HEK293 (cell line): ENCODE measurements around the gene ZFP91.
"Not testable (repeated sequence)": the region's sequence is repeated elsewhere in the genome, so short reads cannot be mapped to it uniquely, and the experiment has no call there.

Source experiments
- CTCF ChIA-PET: fragments of 350-600 bp; formaldehyde crosslinking; extraction: SDS; loops from one replicate; lab custom pipeline; 2021; ENCODE audit warnings: antibody characterized with exemption; lab: Yijun Ruan, JAX
- POLR2A ChIA-PET: fragments of 300-600 bp; formaldehyde crosslinking; extraction: SDS; loops from one replicate; lab custom pipeline; 2020; ENCODE audit warnings: antibody characterized with exemption, inconsistent platforms; lab: Yijun Ruan, JAX
- H3K27ac ChIP-seq: fragments of 200-500 bp; sonication (Bioruptor generic); 2 replicates; pipeline ENCODE4 v1.5.1; 2014; ENCODE audit warnings: low read depth, low read length, control low read depth, inconsistent platforms; ENCODE audit errors: extremely low read depth
- H3K36me3 ChIP-seq, 2 experiments: fragments of 200-500 bp in 1 of 2; sonication (Bioruptor generic) in 1 of 2; 1 replicate in 1 of 2; 2 replicates in 1 of 2; pipeline ENCODE4 v1.5.1; 2014 to 2017; ENCODE audit warnings: inconsistent platforms in 2 of 2, low read length in 2 of 2; ENCODE audit not compliant: control insufficient read depth in 2 of 2, insufficient read depth in 1 of 2
- H3K4me1 ChIP-seq: fragments of 200-500 bp; sonication (Bioruptor generic); 2 replicates; pipeline ENCODE4 v1.5.1; 2014; ENCODE audit warnings: mild to moderate bottlenecking, low read length, inconsistent platforms; ENCODE audit not compliant: control insufficient read depth, insufficient read depth
- H3K4me3 ChIP-seq: 2 replicates; pipeline ENCODE4 v1.5.1; 2011; ENCODE audit warnings: low read depth, mild to moderate bottlenecking, control low read depth, low read length, moderate library complexity
- H3K9me3 ChIP-seq: fragments of 200-500 bp; sonication (Bioruptor generic); 2 replicates; pipeline ENCODE4 v1.5.1; 2014; ENCODE audit warnings: low read depth, low read length, inconsistent platforms; ENCODE audit not compliant: control insufficient read depth, insufficient read depth
- HOXA7 ChIP-seq: sonication (generic); formaldehyde crosslinking; IDR thresholded peaks from 2 replicates; pipeline ENCODE4 v1.8.1; 2022; ENCODE audit warnings: missing genetic modification reagents, borderline replicate concordance
- KLF16 ChIP-seq: fragments of 450-650 bp; formaldehyde crosslinking; IDR thresholded peaks from 2 replicates; pipeline ENCODE4 v1.5.1; 2017; ENCODE audit warnings: missing biosample characterization, missing genetic modification characterization
- KLF7 ChIP-seq: fragments of 450-650 bp; formaldehyde crosslinking; IDR thresholded peaks from 2 replicates; pipeline ENCODE4 v1.5.1; 2016; ENCODE audit warnings: missing biosample characterization, missing genetic modification characterization, borderline replicate concordance
- SCRT2 ChIP-seq: fragments of 450-650 bp; formaldehyde crosslinking; IDR thresholded peaks from 2 replicates; pipeline ENCODE4 v1.5.1; 2016; ENCODE audit warnings: missing biosample characterization, missing genetic modification characterization
- ZBTB48 ChIP-seq: fragments of 450-650 bp; formaldehyde crosslinking; IDR thresholded peaks from 2 replicates; pipeline ENCODE4 v1.5.1; 2016; ENCODE audit warnings: missing biosample characterization, missing genetic modification characterization
- ZBTB7A ChIP-seq: fragments of 450-650 bp; formaldehyde crosslinking; IDR thresholded peaks from 2 replicates; pipeline ENCODE4 v1.5.1; 2016; ENCODE audit warnings: low read depth, missing biosample characterization, missing genetic modification characterization
- ZNF223 ChIP-seq: fragments of 450-650 bp; formaldehyde crosslinking; IDR thresholded peaks from 2 replicates; pipeline ENCODE4 v1.5.1; 2016; ENCODE audit warnings: missing biosample characterization, missing genetic modification characterization
- ZNF24 ChIP-seq: fragments of 450-650 bp; formaldehyde crosslinking; IDR thresholded peaks from 2 replicates; pipeline ENCODE4 v1.5.1; 2016; ENCODE audit warnings: missing biosample characterization, missing genetic modification characterization
- ZNF426 ChIP-seq: fragments of 450-650 bp; formaldehyde crosslinking; IDR thresholded peaks from 2 replicates; pipeline ENCODE4 v1.5.1; 2017; ENCODE audit warnings: missing biosample characterization, missing genetic modification characterization, mild to moderate bottlenecking, inconsistent platforms, moderate library complexity
- ZNF548 ChIP-seq: fragments of 450-650 bp; formaldehyde crosslinking; IDR thresholded peaks from 2 replicates; pipeline ENCODE4 v1.5.1; 2016; ENCODE audit warnings: missing biosample characterization, missing genetic modification characterization
- ZNF561 ChIP-seq: fragments of 450-650 bp; IDR thresholded peaks from 2 replicates; pipeline ENCODE4 v1.5.1; 2018; ENCODE audit warnings: missing biosample characterization, missing genetic modification characterization, borderline replicate concordance
- ZNF629 ChIP-seq: fragments of 450-650 bp; formaldehyde crosslinking; IDR thresholded peaks from 2 replicates; pipeline ENCODE4 v1.5.1; 2017; ENCODE audit warnings: missing biosample characterization, missing genetic modification characterization
- ZNF654 ChIP-seq: fragments of 450-650 bp; formaldehyde crosslinking; IDR thresholded peaks from 2 replicates; pipeline ENCODE4 v1.5.1; 2016; ENCODE audit warnings: low read depth, missing biosample characterization, missing genetic modification characterization
- ZNF768 ChIP-seq: fragments of 450-650 bp; formaldehyde crosslinking; IDR thresholded peaks from 2 replicates; pipeline ENCODE4 v1.5.1; 2018; ENCODE audit warnings: missing biosample characterization, mild to moderate bottlenecking, missing genetic modification characterization
- ZNF791 ChIP-seq: fragments of 450-650 bp; formaldehyde crosslinking; IDR thresholded peaks from 2 replicates; pipeline ENCODE4 v1.5.1; 2016; ENCODE audit warnings: missing biosample characterization, missing genetic modification characterization
- ZNF792 ChIP-seq: fragments of 450-650 bp; formaldehyde crosslinking; IDR thresholded peaks from 2 replicates; pipeline ENCODE4 v1.5.1; 2016; ENCODE audit warnings: missing biosample characterization, missing genetic modification characterization
- TF ChIP-seq, protein P1 (sequence below): fragments of 450-650 bp; formaldehyde crosslinking; IDR thresholded peaks from 2 replicates; pipeline ENCODE4 v1.5.1; 2016; ENCODE audit warnings: missing biosample characterization, missing genetic modification characterization
- TF ChIP-seq, protein P2 (sequence below): fragments of 450-650 bp; formaldehyde crosslinking; IDR thresholded peaks from 2 replicates; pipeline ENCODE4 v1.5.1; 2016; ENCODE audit warnings: missing biosample characterization, missing genetic modification characterization, low read depth

The ZFP91 gene

DNA sequence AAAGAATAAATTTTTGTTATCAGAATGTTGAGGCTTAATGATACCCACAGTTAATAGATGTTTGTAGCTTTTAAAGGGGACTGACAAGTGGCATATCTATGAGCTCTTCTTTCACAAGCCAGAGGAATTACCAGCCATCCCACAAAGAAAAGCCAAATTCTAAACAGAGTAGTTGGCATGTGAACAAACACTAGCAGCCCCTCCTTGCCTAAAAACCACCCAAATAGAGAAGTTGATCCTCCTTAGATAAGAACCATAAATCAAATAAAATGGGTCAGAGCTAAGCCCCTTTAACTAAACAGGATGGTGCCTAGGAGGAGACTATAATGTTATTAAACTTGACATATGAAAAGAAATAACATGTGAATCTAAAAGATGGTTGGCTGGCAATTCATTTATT lies 14.6 kb upstream of the ZFP91 start:
- CTCF ChIA-PET: interaction anchor here (0.6 to 1.6 kb wide), 7 partner anchors 9 to 814 kb away, joined by 3 to 4 read pairs (median 4); no protein-coding TSS in a partner anchor
- no peak overlapping the region for H3K27ac ChIP-seq
- TF ChIP-seq HOXA7 (CRISPR knock-in tag): no peak
- no peak for TF ChIP-seq ZNF792 (tag by site-specific recombination)
- TF ChIP-seq ZBTB48 (tag by site-specific recombination): no peak
- TF ChIP-seq ZNF223 (tag by site-specific recombination): no peak
- no peak for TF ChIP-seq SCRT2 (tag by site-specific recombination)
- no peak for TF ChIP-seq ZBTB7A
- TF ChIP-seq ZNF791 (tag by site-specific recombination): no peak
- TF ChIP-seq ZNF548 (tag by site-specific recombination): no peak
- no peak for TF ChIP-seq ZNF561
- no peak for TF ChIP-seq ZNF24
- TF ChIP-seq, protein P1, sequence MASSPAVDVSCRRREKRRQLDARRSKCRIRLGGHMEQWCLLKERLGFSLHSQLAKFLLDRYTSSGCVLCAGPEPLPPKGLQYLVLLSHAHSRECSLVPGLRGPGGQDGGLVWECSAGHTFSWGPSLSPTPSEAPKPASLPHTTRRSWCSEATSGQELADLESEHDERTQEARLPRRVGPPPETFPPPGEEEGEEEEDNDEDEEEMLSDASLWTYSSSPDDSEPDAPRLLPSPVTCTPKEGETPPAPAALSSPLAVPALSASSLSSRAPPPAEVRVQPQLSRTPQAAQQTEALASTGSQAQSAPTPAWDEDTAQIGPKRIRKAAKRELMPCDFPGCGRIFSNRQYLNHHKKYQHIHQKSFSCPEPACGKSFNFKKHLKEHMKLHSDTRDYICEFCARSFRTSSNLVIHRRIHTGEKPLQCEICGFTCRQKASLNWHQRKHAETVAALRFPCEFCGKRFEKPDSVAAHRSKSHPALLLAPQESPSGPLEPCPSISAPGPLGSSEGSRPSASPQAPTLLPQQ (tag by site-specific recombination): no peak
- no peak for TF ChIP-seq KLF7
- no peak for TF ChIP-seq ZNF629 (tag by site-specific recombination)
- TF ChIP-seq, protein P2, sequence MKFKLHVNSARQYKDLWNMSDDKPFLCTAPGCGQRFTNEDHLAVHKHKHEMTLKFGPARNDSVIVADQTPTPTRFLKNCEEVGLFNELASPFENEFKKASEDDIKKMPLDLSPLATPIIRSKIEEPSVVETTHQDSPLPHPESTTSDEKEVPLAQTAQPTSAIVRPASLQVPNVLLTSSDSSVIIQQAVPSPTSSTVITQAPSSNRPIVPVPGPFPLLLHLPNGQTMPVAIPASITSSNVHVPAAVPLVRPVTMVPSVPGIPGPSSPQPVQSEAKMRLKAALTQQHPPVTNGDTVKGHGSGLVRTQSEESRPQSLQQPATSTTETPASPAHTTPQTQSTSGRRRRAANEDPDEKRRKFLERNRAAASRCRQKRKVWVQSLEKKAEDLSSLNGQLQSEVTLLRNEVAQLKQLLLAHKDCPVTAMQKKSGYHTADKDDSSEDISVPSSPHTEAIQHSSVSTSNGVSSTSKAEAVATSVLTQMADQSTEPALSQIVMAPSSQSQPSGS (tag by site-specific recombination): no peak
- TF ChIP-seq KLF16 (tag by site-specific recombination): no peak
- no peak for TF ChIP-seq ZNF654 (tag by site-specific recombination)
- TF ChIP-seq ZNF426: no peak
- H3K36me3 ChIP-seq: peaks cover 0 to 11% of the 10 kb centered on the region in 2 experiments; a peak in 1 of 3 replicates
- H3K9me3 ChIP-seq: no peaks in the 10 kb centered on the region
- POLR2A ChIA-PET: no interaction called here
- no peaks in the 10 kb centered on the region for H3K4me1 ChIP-seq
- H3K4me3 ChIP-seq: no peak overlapping the region

DNA sequence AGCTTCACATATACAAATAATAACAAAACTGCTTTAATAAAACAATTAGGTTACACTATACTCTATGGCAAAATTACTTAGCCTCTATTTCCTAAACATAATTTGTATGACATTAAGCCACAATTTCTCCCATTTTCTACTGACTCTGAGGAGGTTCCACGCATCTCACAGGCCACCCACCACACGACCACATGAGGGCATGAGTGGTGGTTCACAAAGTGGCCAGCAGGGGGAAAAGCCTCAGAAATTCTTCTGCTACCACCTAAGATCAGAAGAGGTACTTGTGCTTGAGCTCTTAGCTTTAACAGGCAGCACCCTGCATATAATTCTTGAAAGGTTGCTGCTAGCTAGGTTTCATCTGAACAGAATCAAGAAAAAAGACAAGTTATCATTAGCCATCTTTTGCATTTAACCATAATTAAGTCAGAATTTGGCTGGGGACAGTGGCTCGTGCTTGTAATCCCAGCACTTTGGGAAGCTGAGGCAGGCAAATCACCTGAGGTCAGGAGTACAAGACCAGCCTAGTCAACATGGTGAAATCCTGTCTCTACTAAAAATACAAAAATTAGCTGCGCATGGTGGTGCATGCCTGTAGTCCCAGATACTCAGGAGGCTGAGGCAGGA lies 10.9 kb upstream of the ZFP91 start:
- POLR2A ChIA-PET: interaction anchor here (0.6 kb wide), 1 partner anchor 874 kb away, joined by 8 read pairs; no protein-coding TSS in a partner anchor

DNA sequence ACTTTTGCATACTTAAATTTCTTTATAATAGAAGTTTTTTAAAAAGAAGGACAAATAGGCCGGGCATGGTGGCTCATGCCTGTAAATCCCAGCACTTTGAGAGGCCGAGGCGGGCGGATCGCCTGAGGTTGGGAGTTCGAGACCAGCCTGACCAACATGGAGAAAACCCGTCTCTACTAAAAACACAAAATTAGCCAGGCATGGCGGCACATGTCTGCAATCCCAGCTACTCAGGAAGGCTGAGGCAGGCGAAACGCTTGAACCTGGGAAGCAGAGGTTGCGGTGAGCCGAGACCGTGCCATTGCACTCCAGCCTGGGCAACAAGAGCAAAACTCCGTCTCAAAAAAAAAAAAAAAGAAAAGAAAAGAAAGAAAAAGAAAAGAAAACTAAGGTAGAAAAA lies 6.0 kb upstream of the ZFP91 start:
- CTCF ChIA-PET: interaction anchor here (0.6 to 0.7 kb wide), 2 partner anchors 157 to 513 kb away, joined by 3 read pairs; no protein-coding TSS in a partner anchor

More for the DNA sequence above, 10.9 kb upstream of the ZFP91 start:
- Histone ChIP-seq H3K4me1 (no peaks in the 10 kb centered on the region), H3K36me3 (peaks cover 0 to 11% of the 10 kb centered on the region in 2 experiments; a peak in 1 of 3 replicates), H3K27ac (no peak overlapping the region), H3K9me3 (no peaks in the 10 kb centered on the region), H3K4me3 (no peak overlapping the region)
- CTCF ChIA-PET: interaction anchor here (0.6 to 3.4 kb wide), 18 partner anchors 9 to 1244 kb away, joined by 3 to 34 read pairs (median 4); partner anchors contain the start of gene LPXN
- TF ChIP-seq ZNF768 (tag by site-specific recombination): no peak
- TF ChIP-seq ZNF654 (tag by site-specific recombination): peak; percentile 25; the same call in 1 of the 2 replicates

More for the DNA sequence above, 6.0 kb upstream of the ZFP91 start:
- POLR2A ChIA-PET, H3K27ac ChIP-seq, H3K4me1 ChIP-seq, H3K9me3 ChIP-seq, H3K36me3 ChIP-seq, H3K4me3 ChIP-seq: not testable (repeated sequence)
